K562 (cell line): Measurements from ENCODE around the gene CELF4. TPM values are rescaled to one million over a fixed set of nuclear protein-coding genes. Genes with fewer than 3 reads are reported as not detected.

Experiments used
- BACH1 ChIP-seq: fragments of 200-800 bp; sonication (Bioruptor generic); IDR thresholded peaks from 2 replicates; pipeline ENCODE4 v1.6.1; 2016; ENCODE audit warnings: missing genetic modification characterization, missing compliant biosample characterization
- BMI1 ChIP-seq: fragments of 150-350 bp; IDR thresholded peaks from 2 replicates; pipeline ENCODE4 v1.6.1; 2014; ENCODE audit warnings: low read length
- BRD9 ChIP-seq: fragments of 450-650 bp; IDR thresholded peaks from 2 replicates; pipeline ENCODE4 v1.6.1; 2018; ENCODE audit warnings: low read depth; ENCODE audit not compliant: partially characterized antibody
- CBX1 ChIP-seq: sonication (generic); IDR thresholded peaks from 2 replicates; pipeline ENCODE4 v1.6.1; 2016; ENCODE audit warnings: antibody characterized with exemption, low read depth, mild to moderate bottlenecking
- CC2D1A ChIP-seq: fragments of 450-650 bp; IDR thresholded peaks from 2 replicates; pipeline ENCODE4 v1.6.1; 2017; ENCODE audit warnings: mild to moderate bottlenecking
- ELF1 ChIP-seq: fragments of 200-800 bp; sonication (Bioruptor generic); IDR thresholded peaks from 2 replicates; pipeline ENCODE4 v1.6.1; 2016; ENCODE audit warnings: missing genetic modification characterization, missing compliant biosample characterization
- ETV5 ChIP-seq: sonication (generic); formaldehyde crosslinking; IDR thresholded peaks from 2 replicates; pipeline ENCODE4 v1.4.0; 2020; ENCODE audit warnings: low read depth, mild to moderate bottlenecking, missing genetic modification reagents
- HDAC8 ChIP-seq: fragments of 450-650 bp; IDR thresholded peaks from 2 replicates; pipeline ENCODE4 v1.6.1; 2016; ENCODE audit warnings: mild to moderate bottlenecking, missing genetic modification characterization, moderate library complexity, missing compliant biosample characterization
- HMBOX1 ChIP-seq: sonication (generic); IDR thresholded peaks from 2 replicates; pipeline ENCODE4 v1.6.1; 2016
- HNRNPK ChIP-seq: fragments of 200-400 bp; formaldehyde crosslinking; IDR thresholded peaks from one replicate; pipeline ENCODE4 v1.6.1; 2018; ENCODE audit warnings: mild to moderate bottlenecking, low read depth, low read length; ENCODE audit not compliant: poor library complexity, severe bottlenecking
- MLLT1 ChIP-seq, 2 experiments: fragments of 450-650 bp; IDR thresholded peaks; 2 replicates each; pipeline ENCODE4 v1.6.1; 2016
- MYNN ChIP-seq, 2 experiments: sonication (generic); formaldehyde crosslinking in 1 of 2; IDR thresholded peaks; 2 replicates each; pipeline versions ENCODE4 v1.5.0 to v1.6.1; 2016 to 2020; ENCODE audit warnings: antibody characterized with exemption in 1 of 2, missing genetic modification reagents in 1 of 2
- NFE2L1 ChIP-seq: fragments of 450-650 bp; IDR thresholded peaks from 2 replicates; pipeline ENCODE4 v1.6.1; 2016; ENCODE audit warnings: missing genetic modification characterization, low read depth, mild to moderate bottlenecking, missing compliant biosample characterization, moderate library complexity, borderline replicate concordance
- POLR2AphosphoS2 ChIP-seq: IDR thresholded peaks from 2 replicates; pipeline ENCODE4 v1.6.1; 2012; ENCODE audit warnings: low read length, improper control_type of control experiment
- SREBF2 ChIP-seq: sonication (generic); formaldehyde crosslinking; IDR thresholded peaks from 2 replicates; pipeline ENCODE4 v1.4.0; 2020; ENCODE audit warnings: mild to moderate bottlenecking, missing genetic modification reagents
- THRAP3 ChIP-seq: fragments of 450-650 bp; IDR thresholded peaks from 2 replicates; pipeline ENCODE4 v1.6.1; 2016; ENCODE audit warnings: mild to moderate bottlenecking, inconsistent platforms, borderline replicate concordance
- TRIM24 ChIP-seq, 2 experiments: fragments of 450-650 bp; IDR thresholded peaks; 2 replicates each; pipeline ENCODE4 v1.6.1; 2016
- ZKSCAN8 ChIP-seq: fragments of 200-800 bp; sonication (Bioruptor generic); IDR thresholded peaks from 2 replicates; pipeline ENCODE4 v1.6.1; 2016; ENCODE audit warnings: missing genetic modification characterization, missing compliant biosample characterization
- ZNF277 ChIP-seq: fragments of 250-450 bp; sonication (Bioruptor Pico); IDR thresholded peaks from 2 replicates; pipeline ENCODE4 v1.8.0; 2022; ENCODE audit warnings: inconsistent platforms, mild to moderate bottlenecking, moderate library complexity, borderline replicate concordance
- ZNF3 ChIP-seq: fragments of 250-450 bp; sonication (Bioruptor Pico); IDR thresholded peaks from 2 replicates; pipeline ENCODE4 v1.5.0; 2021; ENCODE audit warnings: mild to moderate bottlenecking, moderate library complexity
- ZNF408 ChIP-seq: fragments of 250-450 bp; sonication (Bioruptor Pico); IDR thresholded peaks from 2 replicates; pipeline ENCODE4 v1.4.0; 2020; ENCODE audit warnings: low read depth, mild to moderate bottlenecking, moderate library complexity
- ZNF740 ChIP-seq, 3 experiments: fragments of 200-800 bp in 1 of 3; sonication (Bioruptor generic) in 1 of 3; sonication (generic) in 1 of 3; formaldehyde crosslinking in 1 of 3; IDR thresholded peaks; 2 replicates each; pipeline versions ENCODE4 v1.6.1 to v1.8.0; 2016 to 2022; ENCODE audit warnings: mild to moderate bottlenecking in 2 of 3, missing compliant biosample characterization in 2 of 3, missing genetic modification characterization in 2 of 3, missing genetic modification reagents in 1 of 3
- polyA plus RNA-seq, 8 experiments: library from polyadenylated mRNA; depleted of rRNA in 4 of 8; stranded (reverse) in 5 of 8; unstranded in 3 of 8; fragments of >200 nt; fragmentation: Nextera tagmentation in 2 of 8; fragmentation: Illumina TruSeq in 1 of 8; extraction: Ambion mirVana in 2 of 8; extraction: Trizol in 1 of 8; gene quantifications; 2 replicates each; pipeline versions ENCODE4 v1.2.1 to v1.2.3, GENCODE V29; 2011 to 2014; ENCODE audit warnings: inconsistent platforms in 1 of 8, missing spikeins in 1 of 8
- total RNA-seq, 7 experiments: library from RNA; depleted of rRNA in 6 of 7; stranded (reverse); fragments of >200 nt in 6 of 7; fragmentation: Illumina TruSeq in 2 of 7; extraction: Trizol in 2 of 7; gene quantifications; 2 replicates each; pipeline versions ENCODE4 v1.2.1 to v1.2.3, GENCODE V29; 2011 to 2021; ENCODE audit warnings: low replicate concordance in 1 of 7

Gene CELF4
- total and polyA plus RNA-seq, 9 of the 15 experiments (the other 6 are each of a cell fraction or from before 2014, with no cell fraction given): 0.04 to 0.24 (median 0.07) TPM; not detected in 3

GRCh38 chr18:37270038-37270665 lies 295.4 kb downstream of the CELF4 start (continued):
- TF ChIP-seq ZNF3 (no peak), ZNF408 (CRISPR knock-in tag) (no peak), ELF1 (tag) (no peak), TRIM24 (IDR thresholded peaks at IDR 0.05) (0 out of 4 replicates have a peak, but pooled peaks of 1 of the 2 experiments have one; percentile 17), THRAP3 (no peak), MYNN (IDR thresholded peaks at IDR 0.05) (no peak), MYNN (CRISPR knock-in tag; IDR thresholded peaks at IDR 0.05) (peak; percentile 96), MLLT1 (IDR thresholded peaks at IDR 0.05) (no peak), NFE2L1 (tag) (0 out of 2 replicates have a peak, but pooled peaks have one; percentile 25), BACH1 (tag) (peak; percentile 92), HDAC8 (tag) (peak; percentile 84; the same call in 1 of the 2 replicates), HMBOX1 (no peak), ETV5 (CRISPR knock-in tag) (peak; percentile 97), CC2D1A (no peak), SREBF2 (peak; percentile 99; the same call in 1 of the 2 replicates), BMI1 (no peak), BRD9 (no peak), HNRNPK (no peak), CBX1 (no peak), ZNF740 (CRISPR knock-in tag; IDR thresholded peaks at IDR 0.05) (0 out of 2 replicates have a peak, but pooled peaks have one; percentile 28), ZNF740 (tag; IDR thresholded peaks at IDR 0.05) (0 out of 4 replicates have a peak, but pooled peaks of 1 of the 2 experiments have one; percentile 23), ZKSCAN8 (CRISPR knock-in tag) (peak; percentile 82), ZNF277 (no peak), POLR2AphosphoS2 (no peak)
